RPMI7951 (cell line): ENCODE results near the gene ACAT1. TPM values are rescaled to one million over a fixed set of nuclear protein-coding genes. Genes with fewer than 3 reads are reported as not detected.
A peak's percentile ranks its signal among the peaks of the same experiment; 100 is the strongest.
"Not testable (repeated sequence)": the region's sequence is repeated elsewhere in the genome, so short reads cannot be mapped to it uniquely, and the experiment has no call there.

Source experiments
- DNase-seq: peaks from one replicate; pipeline ENCODE4 v3.0.0-alpha.2; 2012; ENCODE audit warnings: low read depth
- total RNA-seq: library from RNA; depleted of rRNA; stranded (reverse); fragments of >200 nt; shearing (Covaris generic); gene quantifications from 2 replicates; pipeline ENCODE4 v1.2.3, GENCODE V29; 2014; rRNA removed

The ACAT1 gene
- total RNA-seq: 135 and 136 TPM in 2 replicates

DNA sequence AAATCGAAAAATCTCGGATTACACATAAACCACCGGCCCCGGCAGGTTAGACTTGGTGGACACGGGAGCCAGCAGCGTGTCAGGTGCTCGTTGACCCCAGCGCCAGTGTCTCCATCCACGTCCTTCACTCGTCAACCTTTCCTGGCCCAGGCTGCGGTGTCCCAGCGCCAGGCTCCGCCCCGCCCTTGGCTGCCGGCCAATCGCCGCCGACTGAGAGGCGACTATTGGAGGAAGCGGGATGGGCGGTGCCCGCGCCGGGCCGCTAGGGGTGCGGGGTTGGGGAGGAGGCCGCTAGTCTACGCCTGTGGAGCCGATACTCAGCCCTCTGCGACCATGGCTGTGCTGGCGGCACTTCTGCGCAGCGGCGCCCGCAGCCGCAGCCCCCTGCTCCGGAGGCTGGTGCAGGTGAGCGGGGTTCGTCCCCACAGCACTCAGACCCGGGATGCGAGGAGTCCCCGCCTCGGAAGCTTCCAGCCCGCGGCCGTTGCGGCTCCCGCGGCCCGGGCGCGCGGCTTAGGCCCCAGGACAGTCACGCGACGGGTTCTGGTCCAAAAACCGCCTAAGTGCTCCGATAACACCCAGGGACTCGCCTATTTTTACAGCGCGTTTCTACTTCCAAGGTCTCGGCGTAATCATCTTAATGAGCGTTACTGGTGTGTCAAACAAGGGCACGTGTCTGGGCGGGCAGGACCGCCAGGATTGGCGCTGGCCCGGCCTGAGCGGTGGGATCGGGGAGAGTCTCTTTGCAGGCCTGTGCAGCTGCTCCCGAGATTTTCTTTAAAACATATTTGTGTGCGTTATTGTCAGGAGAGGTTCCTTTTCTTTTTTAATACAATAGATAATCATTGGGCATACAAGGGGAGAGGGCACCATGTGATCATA, at the start of gene ACAT1:
TSS of gene ACAT1 (plus strand) at position 294 of the 882 bp plus-strand sequence. CDS start at position 334, 40 bp downstream.
- peak; percentile 90 for DNase-seq

DNA sequence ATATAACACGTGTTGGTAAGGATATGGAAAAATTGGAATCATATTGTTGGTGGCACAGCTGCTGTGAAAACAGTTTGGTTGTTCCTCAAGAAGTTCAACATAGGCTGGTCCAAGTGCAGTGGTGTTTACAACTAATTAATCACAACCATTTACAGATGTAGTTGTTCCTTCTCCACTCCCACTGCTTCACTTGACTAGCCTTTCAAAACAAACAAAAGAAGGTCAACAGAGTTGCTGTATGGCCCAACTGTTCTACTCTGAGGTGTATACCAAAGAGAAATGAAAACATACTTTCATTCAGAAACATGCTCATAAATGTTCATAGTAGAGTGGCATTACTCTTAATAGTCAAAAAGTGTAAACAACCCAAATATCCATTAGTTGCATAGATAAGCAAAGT, 36.6 kb upstream of the ACAT1 start:
- no peak for DNase-seq

DNA sequence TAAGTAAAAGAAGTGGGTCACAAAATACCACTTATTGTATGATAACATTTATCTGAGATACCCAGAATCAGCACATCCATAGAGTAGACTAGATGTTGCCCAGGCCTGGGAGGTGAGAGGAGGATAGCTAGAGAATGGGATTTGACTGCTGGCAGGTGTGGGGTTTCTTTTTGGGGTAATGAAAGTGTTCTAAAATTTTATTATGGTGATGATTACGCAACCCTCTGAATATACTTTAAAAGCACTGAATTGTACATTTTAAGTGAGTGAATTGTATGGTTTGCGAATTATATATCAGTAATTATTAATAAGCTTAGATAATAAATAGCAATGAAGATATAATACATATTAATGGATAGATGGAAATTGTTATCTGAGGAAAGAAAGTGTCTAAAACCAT, 35.7 kb upstream of the ACAT1 start:
- DNase-seq: no peak

DNA sequence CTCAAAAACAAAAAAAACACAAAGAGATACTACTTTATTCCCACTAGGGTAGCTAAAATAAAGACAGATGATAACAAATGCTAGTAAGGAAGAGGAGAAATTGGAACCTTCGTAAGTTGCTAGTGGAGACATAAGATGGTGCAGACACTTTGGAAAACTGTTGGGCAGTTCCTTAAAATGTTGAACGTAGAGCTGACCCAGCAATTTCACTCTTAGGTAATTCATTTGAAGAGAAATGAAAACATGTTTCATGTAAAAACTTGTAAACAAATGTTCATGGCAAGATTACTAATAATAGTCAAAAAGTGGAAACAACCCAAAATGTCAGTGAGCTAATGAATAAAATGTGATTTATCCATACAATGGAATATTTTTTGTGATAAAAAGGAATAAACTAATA, 29.2 kb upstream of the ACAT1 start:
- no peak for DNase-seq

DNA sequence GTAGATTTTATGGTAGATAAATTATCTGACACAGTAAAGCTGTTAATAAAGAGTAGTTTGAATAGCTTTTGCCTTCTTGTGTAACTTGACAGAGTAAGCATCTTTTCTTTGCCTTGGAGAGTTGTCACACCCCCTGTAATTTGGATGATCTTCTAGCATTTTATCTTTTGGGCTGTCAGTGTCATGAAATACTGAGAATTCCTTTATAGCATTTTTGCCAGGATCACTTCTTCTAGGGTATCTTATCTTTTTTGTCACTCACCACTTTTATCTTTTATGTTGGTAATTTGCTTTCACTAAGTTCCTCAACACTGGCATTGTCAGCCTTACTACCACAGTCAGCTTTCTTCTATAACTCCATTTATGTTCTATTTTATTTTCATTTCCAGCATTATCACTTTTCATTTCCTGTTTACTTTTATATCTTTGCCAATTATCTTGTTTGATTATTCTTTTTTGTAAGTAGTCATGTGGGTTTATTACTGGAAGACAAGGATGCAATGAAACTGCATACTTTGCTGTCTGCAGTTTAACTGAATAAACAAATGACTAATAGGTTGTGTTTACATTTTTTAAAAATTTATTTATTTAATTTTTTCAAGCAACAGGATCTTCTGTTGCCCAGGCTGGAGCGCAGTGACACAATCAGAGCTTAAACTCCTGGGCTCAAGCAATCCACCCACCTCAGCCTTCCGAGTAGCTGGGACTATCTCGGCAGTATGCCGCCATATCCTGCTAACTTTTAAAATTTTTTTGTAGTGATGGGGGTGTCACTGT, 28.1 kb upstream of the ACAT1 start:
- no peak for DNase-seq

DNA sequence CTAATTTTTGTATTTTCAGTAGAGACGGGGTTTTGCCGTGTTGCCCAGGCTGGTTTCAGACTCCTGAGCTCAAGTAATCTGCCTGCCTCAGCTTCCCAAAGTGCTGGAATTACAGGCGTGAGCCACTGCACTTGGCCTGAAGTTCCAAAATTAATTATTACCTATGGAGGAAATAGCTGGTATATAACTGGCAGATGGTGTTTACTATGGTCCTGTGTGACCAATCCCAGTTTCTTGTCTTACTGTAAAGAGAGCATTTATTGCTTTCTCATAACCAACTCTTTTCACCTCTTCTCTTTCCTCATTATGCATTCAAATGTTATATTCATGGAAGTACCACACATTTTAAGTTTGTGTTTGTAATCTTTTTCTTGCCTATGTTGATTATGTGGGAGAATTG, 24.2 kb upstream of the ACAT1 start:
- no peak for DNase-seq

DNA sequence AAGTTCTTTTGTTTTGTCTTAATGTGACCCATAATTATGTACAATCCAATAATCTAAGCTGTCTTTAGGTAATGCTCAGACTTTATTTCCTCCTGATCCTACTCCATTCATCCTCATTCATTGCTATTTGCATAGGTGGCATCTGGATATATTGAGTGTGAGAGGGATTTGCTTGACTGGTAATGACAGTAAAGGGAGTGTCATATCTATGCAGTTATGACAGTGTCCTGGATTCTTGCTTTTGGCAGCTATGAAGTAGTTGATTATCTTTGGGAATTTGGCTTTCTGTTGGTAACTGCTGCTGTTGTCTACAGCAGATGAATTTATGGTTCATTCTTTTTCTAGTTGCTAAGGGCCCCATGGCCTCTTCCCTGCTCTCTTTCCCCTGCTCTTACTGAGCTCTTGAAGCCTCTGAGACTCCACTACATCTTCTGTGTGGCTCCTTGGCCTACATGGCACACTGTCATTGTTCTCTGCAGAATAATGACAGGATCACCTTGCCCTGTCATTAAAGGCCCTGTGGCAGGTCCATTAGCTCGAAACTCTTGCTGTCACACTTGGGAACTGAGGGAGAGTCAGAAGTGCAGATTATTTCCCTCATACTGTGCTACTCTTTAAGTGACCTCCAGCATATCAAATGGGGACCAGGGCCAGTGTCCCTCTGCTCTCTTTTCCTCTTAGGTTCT, 20.1 kb upstream of the ACAT1 start:
- no peak for DNase-seq

DNA sequence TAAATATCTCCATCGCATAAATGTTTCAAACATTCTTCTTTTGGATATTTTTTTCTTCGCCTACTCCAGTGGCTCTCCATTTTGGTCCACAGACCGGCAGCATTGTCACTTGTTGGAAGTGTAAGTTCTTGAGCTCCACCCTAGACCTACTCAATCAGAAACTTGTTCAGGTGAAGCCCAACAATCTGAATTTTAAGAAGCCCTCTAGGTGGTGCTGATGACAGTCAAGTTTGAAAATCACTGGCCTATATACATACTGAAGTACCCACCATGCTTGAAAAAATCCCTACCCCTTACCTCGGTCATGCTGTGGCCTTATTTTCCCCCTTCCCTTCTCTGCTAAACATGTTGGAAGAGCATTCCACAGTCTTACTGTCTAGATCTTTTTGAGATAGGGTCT, 10.2 kb upstream of the ACAT1 start:
- DNase-seq: no peak

DNA sequence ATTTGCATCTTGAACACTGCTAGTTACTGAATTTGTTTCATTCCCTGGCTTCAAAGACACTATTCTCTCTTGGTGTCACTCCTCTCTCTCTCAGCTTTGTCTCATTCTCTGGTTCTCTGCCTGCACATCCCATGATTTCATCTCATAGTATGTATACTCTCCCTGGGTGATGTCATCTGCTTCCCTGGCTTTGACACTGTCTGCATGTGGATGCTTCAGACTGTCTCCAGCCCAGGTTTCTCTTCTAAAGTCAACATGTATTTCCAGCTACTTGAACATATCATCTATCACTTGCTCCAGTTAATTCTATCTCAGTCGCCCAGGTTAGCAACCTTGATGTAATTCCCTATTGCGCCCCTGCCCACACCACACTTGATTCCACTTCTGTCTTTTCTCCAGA, 9.3 kb upstream of the ACAT1 start:
- DNase-seq: no peak

DNA sequence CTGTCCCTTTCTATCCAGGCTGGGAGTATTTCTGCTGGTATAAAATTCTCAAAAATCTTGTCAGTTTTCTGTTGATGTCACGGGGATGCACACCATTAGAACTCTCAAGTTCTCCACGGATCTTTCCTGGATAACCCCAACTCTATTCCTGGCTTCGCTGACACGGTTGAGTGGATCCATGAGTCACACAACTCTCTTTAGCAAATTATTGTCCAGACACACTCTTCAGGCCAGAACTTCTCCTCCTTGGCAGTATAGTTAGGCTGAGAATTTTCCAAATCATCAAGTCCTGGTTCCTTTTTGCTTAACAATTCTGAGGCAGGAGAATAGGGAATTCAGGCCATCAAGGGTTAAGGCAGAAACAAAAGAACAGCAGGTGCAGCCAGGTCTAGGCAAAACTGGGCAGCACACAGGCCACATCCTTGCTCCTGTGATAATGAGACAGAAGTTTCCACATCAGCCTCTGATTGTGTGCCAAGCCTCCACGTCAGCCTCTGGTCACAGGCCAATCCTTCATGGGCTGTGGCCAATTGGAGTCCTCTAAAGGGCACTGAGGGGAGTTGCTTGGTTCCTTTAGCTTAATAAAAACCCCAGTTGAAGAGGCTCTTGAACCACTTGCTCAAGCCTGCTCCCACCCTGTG, 5.7 kb upstream of the ACAT1 start:
- peak; percentile 89 for DNase-seq

DNA sequence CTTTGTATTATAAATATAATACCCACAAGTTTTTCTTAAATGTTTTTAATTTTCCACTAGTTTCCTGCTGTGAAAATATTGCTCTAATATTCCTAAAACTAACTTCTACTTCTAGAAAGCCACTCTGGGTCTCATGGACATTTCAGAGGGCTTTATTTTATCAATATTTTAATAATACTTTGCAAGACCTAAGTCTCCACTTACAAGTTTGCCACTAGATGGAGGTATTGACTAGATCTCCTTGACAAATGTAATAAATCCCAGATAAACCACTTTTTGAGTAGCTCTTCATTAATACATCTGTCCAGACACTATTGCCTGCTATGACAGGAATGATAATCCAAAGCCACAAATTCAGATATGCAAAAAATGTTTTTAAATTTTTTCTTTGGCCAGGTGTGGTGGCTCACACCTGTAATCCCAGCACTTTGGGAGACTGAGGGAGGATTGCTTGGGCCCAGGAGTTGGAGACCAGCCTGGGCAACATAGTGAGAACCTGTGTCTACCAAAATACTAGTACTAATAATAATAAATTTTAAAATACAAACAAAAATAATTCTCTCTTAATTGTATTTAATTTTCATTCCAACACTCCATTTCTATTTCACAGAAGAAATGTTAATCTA, 3.5 kb upstream of the ACAT1 start:
- peak; percentile 55 for DNase-seq

DNA sequence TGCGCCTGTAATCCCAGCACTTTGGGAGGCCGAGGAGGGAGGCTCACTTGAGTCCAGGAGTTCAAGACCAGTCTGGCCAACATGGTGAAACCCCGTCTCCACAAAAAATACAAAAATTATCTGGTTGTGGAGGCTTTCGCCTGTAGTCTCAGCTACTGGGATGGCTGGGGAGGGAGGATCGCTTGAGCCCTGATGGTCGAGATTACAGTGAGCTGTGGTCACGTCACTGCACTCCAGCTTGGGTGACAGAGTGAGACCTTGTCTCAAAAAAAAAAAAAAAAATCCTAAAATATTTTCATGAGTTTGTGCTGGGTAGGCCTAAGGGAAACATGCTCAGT, 462 bp upstream of the ACAT1 start:
- DNase-seq: not testable (repeated sequence)

DNA sequence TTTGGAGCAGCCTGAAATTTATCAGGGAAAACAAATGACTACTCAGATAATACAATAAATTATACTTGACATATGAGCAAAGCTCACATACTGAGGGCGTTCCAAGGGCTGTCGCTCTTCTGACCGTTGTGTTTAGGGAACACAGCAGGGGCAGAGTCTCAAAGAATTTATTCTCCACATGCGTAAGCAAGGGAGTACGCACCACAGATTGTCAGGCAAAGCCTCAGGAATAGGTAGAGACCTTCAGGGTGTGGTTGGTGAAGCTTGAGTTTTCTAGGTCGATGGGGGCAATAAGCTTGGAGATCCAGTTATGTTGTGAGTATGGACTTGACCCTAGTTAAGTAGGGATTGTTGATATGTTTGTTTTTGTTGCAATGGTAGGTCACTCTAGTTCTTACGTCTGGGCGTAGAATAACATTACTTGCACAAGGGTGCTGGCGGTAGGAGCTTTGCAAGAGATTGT, 830 bp downstream of the ACAT1 start:
- peak; percentile 42 for DNase-seq

DNA sequence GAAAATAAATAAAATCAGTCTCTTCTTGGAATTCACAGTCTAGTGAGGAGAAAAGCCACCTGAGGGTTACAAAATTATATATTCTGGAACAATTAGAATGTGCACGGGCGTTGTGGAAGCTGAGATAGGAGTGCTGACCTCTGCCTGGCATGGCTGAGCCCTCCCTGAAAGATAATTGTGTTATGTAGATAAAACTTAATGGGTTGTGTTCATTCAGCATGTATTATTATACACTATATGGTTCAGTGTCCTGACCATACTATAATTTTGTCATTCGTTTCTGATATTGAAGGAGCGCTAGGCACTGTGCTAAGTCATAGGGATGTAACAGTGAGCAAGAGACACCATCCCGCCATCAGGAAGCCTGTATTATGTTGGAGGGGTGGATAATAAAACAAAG, 3.7 kb downstream of the ACAT1 start:
- DNase-seq: no peak

DNA sequence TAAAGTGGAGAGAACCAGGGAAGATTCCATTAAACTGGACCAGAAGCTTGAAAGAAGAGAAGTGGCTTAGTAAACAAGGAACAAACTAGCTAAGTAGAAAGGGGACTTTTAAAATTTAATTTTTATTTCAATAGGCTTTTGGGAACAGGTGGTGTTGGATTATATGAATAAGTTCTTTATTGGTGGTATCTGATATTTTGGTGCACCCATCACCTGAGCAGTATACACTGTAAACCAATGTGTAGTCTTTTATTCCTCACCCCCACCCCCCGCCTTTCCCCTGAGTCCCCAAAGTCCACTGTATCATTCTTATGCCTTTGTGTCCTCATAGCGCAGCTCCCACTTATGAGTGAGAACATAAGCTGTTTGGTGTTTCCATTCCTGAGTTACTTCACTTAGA, 7.4 kb downstream of the ACAT1 start:
- DNase-seq: no peak

DNA sequence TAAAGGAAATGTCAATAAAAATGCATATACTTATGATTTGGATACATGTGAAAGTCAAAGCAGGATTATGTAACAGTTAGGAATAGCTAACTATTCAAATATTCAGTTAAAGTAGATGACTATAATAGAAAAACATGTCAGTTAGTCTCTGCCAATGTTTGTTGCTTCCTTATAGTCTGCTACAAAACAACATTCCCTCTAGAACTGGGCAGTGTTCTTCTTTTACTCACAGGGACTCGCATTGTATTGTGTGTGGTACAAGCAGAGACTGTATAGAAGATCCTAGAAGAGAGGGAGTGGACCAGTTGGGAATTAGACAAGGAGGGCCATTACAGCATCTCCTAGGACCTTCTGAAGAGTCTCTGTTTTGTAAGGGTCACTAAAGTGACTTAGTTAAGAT, 10.6 kb downstream of the ACAT1 start:
- DNase-seq: no peak

DNA sequence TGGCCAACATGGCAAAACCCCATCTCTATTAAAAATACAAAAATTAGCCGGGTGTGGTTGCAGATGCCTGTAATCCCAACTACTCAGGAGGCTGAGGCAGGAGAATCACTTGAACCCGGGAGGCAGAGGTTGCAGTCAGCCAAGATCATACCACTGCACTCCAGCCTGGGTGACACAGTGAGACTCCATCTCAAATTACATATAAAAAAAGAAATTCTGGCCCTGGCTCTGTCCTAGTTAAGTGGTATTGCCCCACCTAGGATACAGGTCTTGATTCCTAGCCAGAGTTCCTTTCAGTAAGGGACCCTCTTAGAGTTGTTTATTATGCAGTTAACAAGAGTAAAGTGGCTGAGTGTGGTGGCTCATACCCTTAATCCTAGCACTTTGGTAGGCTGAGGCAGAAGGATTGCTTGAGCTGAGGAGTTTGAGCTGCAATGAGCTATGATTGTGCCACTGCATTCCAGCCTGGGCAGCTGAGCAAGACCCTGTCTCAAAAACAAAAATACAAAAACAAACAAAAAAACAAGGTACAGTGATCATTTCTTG, 11.7 kb downstream of the ACAT1 start:
- not testable (repeated sequence) for DNase-seq

DNA sequence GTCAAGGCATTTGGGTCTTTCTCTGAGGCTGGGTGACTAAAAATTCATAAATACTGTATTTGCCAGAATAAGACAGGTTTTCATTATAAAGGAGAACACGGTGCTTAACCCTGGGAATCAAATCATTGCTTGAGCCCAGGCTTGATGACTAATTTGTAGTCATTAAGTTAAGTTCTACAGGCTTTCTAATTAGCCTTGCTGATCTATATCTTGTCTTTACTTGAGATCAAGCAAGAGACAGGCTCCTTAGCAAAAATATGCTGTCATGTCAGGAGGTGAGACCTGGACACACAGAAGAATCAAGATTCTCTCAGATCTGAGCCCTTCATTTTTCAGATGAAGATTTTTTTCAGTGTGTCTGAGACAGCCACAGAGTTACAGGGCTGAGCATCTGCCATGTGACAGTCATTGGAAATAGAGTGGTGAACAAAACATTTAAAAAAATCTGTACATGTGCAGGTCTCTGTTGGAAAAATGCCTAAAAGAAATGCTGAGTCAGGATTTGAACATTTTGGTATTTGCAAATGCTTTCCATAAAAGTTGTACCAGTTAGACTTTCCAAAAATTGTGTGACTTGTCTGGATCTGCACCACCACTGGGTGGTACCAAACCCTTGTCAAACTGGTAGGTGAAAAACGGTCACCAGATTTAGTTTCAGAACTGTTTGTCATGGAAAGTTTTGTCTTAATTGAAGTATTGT, 14.6 kb downstream of the ACAT1 start:
- peak; percentile 21 for DNase-seq

DNA sequence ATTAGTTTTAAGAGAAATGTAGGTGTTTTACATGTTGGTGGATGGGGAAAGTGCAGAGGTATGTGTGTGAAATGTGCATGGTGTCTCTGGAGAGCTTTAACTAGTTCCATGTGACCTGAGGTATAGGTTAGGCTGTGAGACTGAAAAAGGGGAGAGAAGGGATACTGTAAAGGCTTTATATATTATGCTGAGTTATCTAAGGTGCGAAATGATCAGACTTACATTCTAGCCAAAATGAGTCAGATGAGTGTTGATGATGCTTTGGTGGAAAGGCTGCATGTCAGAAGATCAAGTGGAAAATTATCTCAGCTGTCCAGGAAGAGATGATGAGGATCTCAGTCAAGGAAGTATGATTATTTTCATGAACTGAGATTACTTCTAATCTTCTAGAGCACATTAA, 15.8 kb downstream of the ACAT1 start:
- no peak for DNase-seq

DNA sequence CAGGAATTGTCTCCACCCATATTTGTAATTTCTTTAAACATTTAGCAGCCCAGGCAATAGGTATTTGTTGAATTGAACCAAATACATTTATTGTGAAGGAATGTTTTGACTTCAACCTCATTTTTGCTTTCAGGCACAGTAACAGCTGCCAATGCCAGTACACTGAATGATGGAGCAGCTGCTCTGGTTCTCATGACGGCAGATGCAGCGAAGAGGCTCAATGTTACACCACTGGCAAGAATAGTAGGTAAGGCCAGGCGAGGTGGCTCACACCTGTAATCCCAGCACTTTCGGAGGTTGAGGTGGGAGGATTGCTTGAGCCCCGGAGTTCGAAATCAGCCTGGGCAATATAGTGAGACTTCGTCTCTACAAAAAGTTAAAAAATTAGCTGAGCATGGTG, 20.9 kb downstream of the ACAT1 start:
- no peak for DNase-seq

DNA sequence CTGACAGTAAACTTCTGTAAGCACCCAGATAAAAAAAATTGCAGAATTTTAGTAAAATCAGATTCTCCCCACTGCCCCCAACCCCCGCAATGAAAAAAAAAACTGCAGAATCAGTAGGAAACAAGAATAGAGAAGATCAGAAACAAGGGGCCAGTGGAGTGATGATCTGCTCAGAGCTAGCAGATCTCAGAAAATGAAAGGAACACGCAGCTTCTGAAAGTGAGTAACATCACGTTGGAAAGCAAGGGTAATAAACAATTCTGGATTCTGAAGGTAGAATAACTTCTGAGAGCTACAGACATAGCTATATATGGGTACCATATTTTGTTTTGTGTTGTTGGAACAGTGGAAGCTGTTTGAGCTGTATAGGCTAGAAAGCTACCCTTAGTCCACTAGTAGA, 23.2 kb downstream of the ACAT1 start:
- no peak for DNase-seq
